HG02571 (cell line): ENCODE data around the gene TBCB.
"Not testable (repeated sequence)": the region's sequence is repeated elsewhere in the genome, so short reads cannot be mapped to it uniquely, and the experiment has no call there.

ENCODE experiments used
- ATAC-seq: cut with Tn5 transposase; IDR thresholded peaks from one replicate; pipeline ENCODE4 v1.9.1; 2021; ENCODE audit warnings: mild to moderate bottlenecking, moderate library complexity; ENCODE audit not compliant: unreplicated experiment

Gene TBCB

GRCh38 chr19:36169084-36169760, 54.0 kb downstream of the TBCB start:
- ATAC-seq: no peak

- ATAC-seq: no peak
These were observed 57.6 kb downstream of the TBCB start for GRCh38 chr19:36172852-36173251.

GRCh38 chr19:36173846-36174245, 58.6 kb downstream of the TBCB start:
- not testable (repeated sequence) for ATAC-seq
